B cell (primary cell): ENCODE data around the gene SEC24A. TPM values are rescaled to one million over a fixed set of nuclear protein-coding genes. Genes with fewer than 3 reads are reported as not detected.

Experiments used
- ATAC-seq: fragments of 200-7000 bp; cut with Tn5 transposase; one replicate; pipeline ENCODE4 v1.10.0; 2021; ENCODE audit warnings: low read depth, mild to moderate bottlenecking, moderate number of reproducible peaks, moderate library complexity
- CTCF ChIA-PET: fragments of 350-600 bp; sonication (Branson Sonifier 250); formaldehyde crosslinking; loops from one replicate; lab custom pipeline; 2021; ENCODE audit warnings: antibody characterized with exemption, inconsistent platforms; lab: Charles Lee
- POLR2A ChIA-PET: fragments of 350-600 bp; sonication (Branson Sonifier 250); formaldehyde crosslinking; loops from one replicate; lab custom pipeline; 2021; ENCODE audit warnings: antibody characterized with exemption; lab: Charles Lee
- DNase-seq: peaks from one replicate; pipeline ENCODE4 v3.0.0; 2013
- H2AFZ ChIP-seq: 2 replicates; pipeline ENCODE4 v1.6.1; 2012; ENCODE audit warnings: mild to moderate bottlenecking, low read depth, low read length; ENCODE audit not compliant: insufficient read depth, poor library complexity, severe bottlenecking
- H3K27ac ChIP-seq, 2 donors: 1 replicate in 1 of 2; 2 replicates in 1 of 2; pipeline ENCODE4 v1.5.1; 2012 to 2013; ENCODE audit warnings: low read length in 2 of 2, mild to moderate bottlenecking in 2 of 2, moderate library complexity in 1 of 2
- H3K27me3 ChIP-seq, 4 experiments: fragments of 200-600 bp in 1 of 4; sonication (generic) in 1 of 4; replicated peaks in 1 of 4; 1 replicate in 2 of 4; 2 replicates in 2 of 4; pipeline versions ENCODE4 v1.6.1 to v1.7.0; 2013 to 2016; ENCODE audit warnings: low read length in 3 of 4, mild to moderate bottlenecking in 2 of 4, mixed read lengths in 1 of 4, moderate library complexity in 1 of 4; ENCODE audit not compliant: insufficient read depth in 4 of 4, control insufficient read depth in 3 of 4; ENCODE audit errors: control extremely low read depth in 1 of 4
- H3K36me3 ChIP-seq, 2 experiments: replicated peaks in 1 of 2; 1 replicate in 1 of 2; 2 replicates in 1 of 2; pipeline versions ENCODE4 v1.6.1 to v1.7.1; 2013; ENCODE audit warnings: low read length in 1 of 2; ENCODE audit not compliant: insufficient read depth in 2 of 2, control insufficient read depth in 1 of 2; ENCODE audit errors: control extremely low read depth in 1 of 2, extremely low read depth in 1 of 2
- H3K4me1 ChIP-seq, 2 donors: fragments of 200-600 bp in 1 of 2; sonication (generic) in 1 of 2; 1 replicate in 1 of 2; 2 replicates in 1 of 2; pipeline versions ENCODE4 v1.5.1 to v1.6.1; 2013 to 2017; ENCODE audit warnings: low read length in 2 of 2; ENCODE audit not compliant: control insufficient read depth in 2 of 2, insufficient read depth in 2 of 2
- H3K4me2 ChIP-seq: replicated peaks from 2 replicates; pipeline ENCODE3; 2012; ENCODE audit warnings: mild to moderate bottlenecking, low read depth, low read length; ENCODE audit not compliant: poor library complexity, severe bottlenecking
- H3K4me3 ChIP-seq, 5 experiments: fragments of 200-600 bp in 1 of 5; sonication (generic) in 1 of 5; 1 replicate in 3 of 5; 2 replicates in 2 of 5; pipeline versions ENCODE4 v1.5.1 to v1.7.0; 2011 to 2016; ENCODE audit warnings: low read length in 4 of 5, mild to moderate bottlenecking in 4 of 5, low read depth in 2 of 5, control low read depth in 1 of 5, moderate library complexity in 1 of 5; ENCODE audit not compliant: insufficient read depth in 1 of 5; ENCODE audit errors: control extremely low read depth in 1 of 5, extremely low read depth in 1 of 5
- H3K79me2 ChIP-seq: fragments of 200-600 bp; sonication (generic); one replicate; pipeline ENCODE4 v1.6.0; 2016; ENCODE audit warnings: low read length; ENCODE audit not compliant: control insufficient read depth, insufficient read depth
- H3K9ac ChIP-seq: fragments of 200-600 bp; sonication (generic); 2 replicates; pipeline ENCODE4 v1.6.1; 2017; ENCODE audit warnings: mild to moderate bottlenecking, low read length, moderate library complexity
- H3K9me3 ChIP-seq, 3 donors: one replicate each; pipeline versions ENCODE4 v1.6.1 to v1.7.1; 2013; ENCODE audit warnings: low read length in 2 of 3; ENCODE audit not compliant: control insufficient read depth in 2 of 3, insufficient read depth in 1 of 3; ENCODE audit errors: control extremely low read depth in 1 of 3
- H4K20me1 ChIP-seq: 2 replicates; pipeline ENCODE4 v1.6.0; 2012; ENCODE audit warnings: mild to moderate bottlenecking, low read length; ENCODE audit not compliant: insufficient read depth, control insufficient read depth, poor library complexity, severe bottlenecking
- H3K27ac Mint-ChIP-seq: one replicate; pipeline ENCODE4 v1.8.0; 2021; ENCODE audit warnings: mixed read lengths
- H3K27me3 Mint-ChIP-seq: one replicate; pipeline ENCODE4 v1.8.0; 2021; ENCODE audit warnings: mixed read lengths
- H3K4me1 Mint-ChIP-seq: one replicate; pipeline ENCODE4 v1.8.0; 2021; ENCODE audit warnings: mixed read lengths
- H3K4me3 Mint-ChIP-seq: one replicate; pipeline ENCODE4 v1.8.0; 2021; ENCODE audit warnings: mixed read lengths
- H3K9me3 Mint-ChIP-seq: one replicate; pipeline ENCODE4 v1.8.0; 2022; ENCODE audit warnings: mixed read lengths; ENCODE audit not compliant: insufficient read depth
- EZH2 ChIP-seq: IDR thresholded peaks from 2 replicates; pipeline ENCODE4 v1.6.1; 2012; ENCODE audit warnings: borderline replicate concordance, low read depth, mild to moderate bottlenecking, moderate library complexity, low read length; ENCODE audit not compliant: insufficient read depth, poor library complexity, severe bottlenecking
- WGBS: methylation state at CpG from one replicate; pipeline ENCODE4 v1.1.5; 2013; ENCODE audit warnings: missing lambda C conversion rate; ENCODE audit not compliant: insufficient coverage; 5-methylcytosine and 5-hydroxymethylcytosine counted together
- intact Hi-C: fragments of 100-400 bp; cut with micrococcal nuclease; formaldehyde crosslinking; loops from one replicate; pipeline ENCODE4 v1.10.0; 2022
- polyA plus RNA-seq: library from polyadenylated mRNA; depleted of rRNA; stranded (reverse); fragments of >200 nt; gene quantifications from 2 replicates; pipeline ENCODE4 v1.2.3, GENCODE V29; 2012
- total RNA-seq, 2 donors: library from RNA; stranded (reverse); fragments of 120-200 nt in 1 of 2; gene quantifications; 1 replicate in 1 of 2; 2 replicates in 1 of 2; pipeline versions ENCODE4 v1.2.3 to v1.2.4, GENCODE V29; 2013 to 2022
- TF ChIP-seq, protein P1 (sequence below): fragments of 200-600 bp; IDR thresholded peaks from one replicate; pipeline ENCODE4 v1.8.0; 2022; ENCODE audit warnings: antibody characterized with exemption, mild to moderate bottlenecking

SEC24A gene
- total and polyA plus RNA-seq, 2 donors (not counting 1 experiment from before 2014, with no cell fraction given), result 6.9 to 13.0 TPM

DNA sequence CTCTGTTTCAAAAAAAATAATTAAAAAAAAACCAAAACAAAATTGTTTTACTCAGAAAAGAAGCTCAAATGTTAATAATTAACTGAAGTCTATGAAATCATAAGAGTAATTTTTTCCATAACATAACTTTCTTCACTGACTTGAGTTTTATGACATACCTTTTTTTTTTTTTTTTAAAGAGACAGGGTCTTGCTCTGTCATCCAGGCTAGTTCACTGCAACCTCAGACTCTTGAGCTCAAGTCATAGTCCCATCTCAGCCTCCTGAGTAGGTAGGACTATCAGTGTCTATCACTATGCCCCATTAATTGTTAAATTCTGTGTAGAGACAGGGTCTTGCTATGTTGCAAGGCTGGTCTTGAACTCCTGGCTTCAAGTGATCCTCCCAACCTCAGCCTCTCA is 37.9 kb upstream of the SEC24A start:
- no peak overlapping the region for H3K4me3 ChIP-seq

DNA sequence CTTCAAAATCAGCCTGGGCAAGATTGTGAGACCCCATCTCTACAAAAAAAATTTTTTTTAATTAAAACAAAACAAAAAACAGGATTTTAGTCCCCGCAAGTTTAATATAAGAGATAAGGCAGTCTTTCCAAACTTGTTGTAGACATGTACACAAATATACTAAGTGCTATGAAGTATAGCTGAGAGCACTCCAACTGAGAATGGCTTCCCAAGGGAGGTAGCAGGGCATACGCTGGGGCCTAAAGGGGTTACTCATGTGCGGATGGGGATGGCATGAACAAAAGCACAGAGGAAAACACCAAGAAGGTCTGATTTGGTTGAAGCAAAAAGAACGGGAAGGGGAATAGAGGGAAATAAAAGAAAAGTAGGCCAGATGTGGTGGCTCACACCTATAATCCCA is 37.1 kb upstream of the SEC24A start:
- intact Hi-C loops, result no loop called here
- TF ChIP-seq EZH2, result no peak
- TF ChIP-seq, protein P1, sequence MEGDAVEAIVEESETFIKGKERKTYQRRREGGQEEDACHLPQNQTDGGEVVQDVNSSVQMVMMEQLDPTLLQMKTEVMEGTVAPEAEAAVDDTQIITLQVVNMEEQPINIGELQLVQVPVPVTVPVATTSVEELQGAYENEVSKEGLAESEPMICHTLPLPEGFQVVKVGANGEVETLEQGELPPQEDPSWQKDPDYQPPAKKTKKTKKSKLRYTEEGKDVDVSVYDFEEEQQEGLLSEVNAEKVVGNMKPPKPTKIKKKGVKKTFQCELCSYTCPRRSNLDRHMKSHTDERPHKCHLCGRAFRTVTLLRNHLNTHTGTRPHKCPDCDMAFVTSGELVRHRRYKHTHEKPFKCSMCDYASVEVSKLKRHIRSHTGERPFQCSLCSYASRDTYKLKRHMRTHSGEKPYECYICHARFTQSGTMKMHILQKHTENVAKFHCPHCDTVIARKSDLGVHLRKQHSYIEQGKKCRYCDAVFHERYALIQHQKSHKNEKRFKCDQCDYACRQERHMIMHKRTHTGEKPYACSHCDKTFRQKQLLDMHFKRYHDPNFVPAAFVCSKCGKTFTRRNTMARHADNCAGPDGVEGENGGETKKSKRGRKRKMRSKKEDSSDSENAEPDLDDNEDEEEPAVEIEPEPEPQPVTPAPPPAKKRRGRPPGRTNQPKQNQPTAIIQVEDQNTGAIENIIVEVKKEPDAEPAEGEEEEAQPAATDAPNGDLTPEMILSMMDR, result no peak
- 94% methylated on average over 2 of the region's 4 CpGs for WGBS
- H3K9me3 ChIP-seq, result no peaks in the 10 kb centered on the region
- Mint-ChIP-seq H3K9me3 (no peaks in the 10 kb centered on the region), H3K27me3 (no peaks in the 10 kb centered on the region), H3K4me3 (no peak overlapping the region), H3K27ac (no peak overlapping the region), H3K4me1 (no peaks in the 10 kb centered on the region)
- no peak overlapping the region for H2AFZ ChIP-seq
- DNase-seq (no peak), ATAC-seq (no peak)
- H3K9ac ChIP-seq, result no peak overlapping the region
- no peak overlapping the region for H3K4me3 ChIP-seq
- H3K4me2 ChIP-seq, result no peak overlapping the region
- H3K27me3 ChIP-seq, result no peaks in the 10 kb centered on the region
- ChIA-PET CTCF (no interaction called here), POLR2A (no interaction called here)
- H3K79me2 ChIP-seq, result no peaks in the 10 kb centered on the region
- no peak overlapping the region for H3K27ac ChIP-seq
- no peaks in the 10 kb centered on the region for H3K4me1 ChIP-seq
- H4K20me1 ChIP-seq, result no peaks in the 10 kb centered on the region
- H3K36me3 ChIP-seq, result peaks cover 10 to 50% of the 10 kb centered on the region in 2 experiments

More for the DNA sequence above, 37.9 kb upstream of the SEC24A start:
- H3K27ac Mint-ChIP-seq, result no peak overlapping the region
- H2AFZ ChIP-seq, result no peak overlapping the region
- no peaks in the 10 kb centered on the region for H3K27me3 Mint-ChIP-seq
- no peaks in the 10 kb centered on the region for H3K79me2 ChIP-seq
- intact Hi-C loops, result no loop called here
- no peak for ATAC-seq
- TF ChIP-seq, protein P1, result no peak
- TF ChIP-seq EZH2, result no peak
- no peak overlapping the region for H3K4me2 ChIP-seq
- no peak overlapping the region for H3K27ac ChIP-seq
- no peaks in the 10 kb centered on the region for H4K20me1 ChIP-seq
- no peaks in the 10 kb centered on the region for H3K9me3 Mint-ChIP-seq
- ChIA-PET POLR2A (interaction anchor here (0.7 kb wide), 1 partner anchor 169 kb away, joined by 6 read pairs; no protein-coding TSS in a partner anchor), CTCF (no interaction called here)
- no peak for DNase-seq
- H3K4me1 ChIP-seq, result no peaks in the 10 kb centered on the region
- peaks cover 10 to 58% of the 10 kb centered on the region in 2 experiments for H3K36me3 ChIP-seq
- H3K4me3 Mint-ChIP-seq, result no peak overlapping the region
- H3K4me1 Mint-ChIP-seq, result no peaks in the 10 kb centered on the region
- H3K9ac ChIP-seq, result no peak overlapping the region
- no peaks in the 10 kb centered on the region for H3K27me3 ChIP-seq
- no peaks in the 10 kb centered on the region for H3K9me3 ChIP-seq
